ENCODE data around the gene SH3PXD2A. TPM values are rescaled to one million over a fixed set of nuclear protein-coding genes. Genes with fewer than 3 reads are reported as not detected.
"Not testable (repeated sequence)": the region's sequence is repeated elsewhere in the genome, so short reads cannot be mapped to it uniquely, and the experiment has no call there.

The SH3PXD2A gene
- total RNA-seq, 1 donor from 2014 or later: 56.2 TPM

DNA sequence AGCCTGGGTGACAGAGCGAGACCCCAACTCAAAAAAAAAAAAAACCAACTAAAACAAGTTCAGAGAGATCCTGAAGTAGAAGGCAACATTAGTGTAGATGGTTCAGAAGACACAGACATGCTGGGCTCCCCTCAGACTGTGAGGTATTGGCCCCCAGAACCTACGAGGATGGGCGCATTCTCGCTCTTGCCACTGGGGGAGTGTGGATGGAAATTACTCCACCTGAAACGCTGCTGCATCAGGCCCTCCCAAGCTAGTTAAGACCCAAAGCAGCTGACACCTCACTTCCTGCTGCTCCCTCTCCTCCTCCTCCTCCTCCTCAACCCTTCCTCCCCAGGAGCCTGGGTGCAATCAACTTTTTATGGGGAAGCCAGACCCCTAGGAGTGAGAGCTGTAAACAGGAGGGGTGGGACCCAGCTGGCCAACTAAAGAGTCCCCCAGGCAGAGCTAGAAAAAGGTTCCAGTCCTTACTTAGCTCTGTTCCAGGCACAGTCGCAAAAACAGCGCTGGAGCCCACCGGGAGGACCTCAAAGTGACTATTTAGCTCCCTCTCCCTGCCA, 7.4 kb downstream of the SH3PXD2A start:
- Histone ChIP-seq H3K4me3 (no peak overlapping the region), H3K27ac (no peak overlapping the region), H3K9me3 (no peaks in the 10 kb centered on the region), H3K36me3 (no peaks in the 10 kb centered on the region), H3K4me1 (peaks cover 88% of the 10 kb centered on the region), H3K27me3 (no peaks in the 10 kb centered on the region)
- intact Hi-C loops (cut with DNase I): no loop called here
- TF ChIP-seq, protein P1, sequence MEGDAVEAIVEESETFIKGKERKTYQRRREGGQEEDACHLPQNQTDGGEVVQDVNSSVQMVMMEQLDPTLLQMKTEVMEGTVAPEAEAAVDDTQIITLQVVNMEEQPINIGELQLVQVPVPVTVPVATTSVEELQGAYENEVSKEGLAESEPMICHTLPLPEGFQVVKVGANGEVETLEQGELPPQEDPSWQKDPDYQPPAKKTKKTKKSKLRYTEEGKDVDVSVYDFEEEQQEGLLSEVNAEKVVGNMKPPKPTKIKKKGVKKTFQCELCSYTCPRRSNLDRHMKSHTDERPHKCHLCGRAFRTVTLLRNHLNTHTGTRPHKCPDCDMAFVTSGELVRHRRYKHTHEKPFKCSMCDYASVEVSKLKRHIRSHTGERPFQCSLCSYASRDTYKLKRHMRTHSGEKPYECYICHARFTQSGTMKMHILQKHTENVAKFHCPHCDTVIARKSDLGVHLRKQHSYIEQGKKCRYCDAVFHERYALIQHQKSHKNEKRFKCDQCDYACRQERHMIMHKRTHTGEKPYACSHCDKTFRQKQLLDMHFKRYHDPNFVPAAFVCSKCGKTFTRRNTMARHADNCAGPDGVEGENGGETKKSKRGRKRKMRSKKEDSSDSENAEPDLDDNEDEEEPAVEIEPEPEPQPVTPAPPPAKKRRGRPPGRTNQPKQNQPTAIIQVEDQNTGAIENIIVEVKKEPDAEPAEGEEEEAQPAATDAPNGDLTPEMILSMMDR (IDR thresholded peaks at IDR 0.05): no peak
- no peak for TF ChIP-seq POLR2AphosphoS5 (IDR thresholded peaks at IDR 0.05; ENCODE audit: insufficient read depth in 1 of 2, low read depth in 1 of 2)
- TF ChIP-seq POLR2A (IDR thresholded peaks at IDR 0.05): no peak
- DNase-seq (ENCODE audit: extremely low spot score in 2 of 2): no peak

DNA sequence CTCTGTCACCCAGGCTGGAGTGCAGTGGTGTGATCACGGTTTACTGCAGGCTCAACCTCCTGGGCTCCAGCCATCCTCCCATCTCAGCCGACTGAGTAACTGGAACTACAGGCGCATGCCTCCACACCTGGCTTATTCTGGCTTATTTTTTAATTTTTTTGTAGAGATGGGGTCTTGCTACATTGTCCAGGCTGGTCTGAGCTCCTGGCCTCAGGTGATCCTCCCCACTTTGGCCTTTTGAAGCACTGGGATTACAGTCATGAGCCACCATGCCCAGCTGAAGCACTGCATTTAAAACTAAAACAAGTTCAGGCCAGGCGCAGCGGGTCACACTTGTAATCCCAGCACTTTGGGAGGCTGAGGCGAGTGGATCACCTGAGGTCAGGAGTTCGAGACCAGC, 8.0 kb downstream of the SH3PXD2A start:
- TF ChIP-seq, protein P1 (IDR thresholded peaks at IDR 0.05): no peak
- no peak for TF ChIP-seq POLR2AphosphoS5 (IDR thresholded peaks at IDR 0.05; ENCODE audit: insufficient read depth in 1 of 2, low read depth in 1 of 2)
- no peak for TF ChIP-seq POLR2A (IDR thresholded peaks at IDR 0.05)

DNA sequence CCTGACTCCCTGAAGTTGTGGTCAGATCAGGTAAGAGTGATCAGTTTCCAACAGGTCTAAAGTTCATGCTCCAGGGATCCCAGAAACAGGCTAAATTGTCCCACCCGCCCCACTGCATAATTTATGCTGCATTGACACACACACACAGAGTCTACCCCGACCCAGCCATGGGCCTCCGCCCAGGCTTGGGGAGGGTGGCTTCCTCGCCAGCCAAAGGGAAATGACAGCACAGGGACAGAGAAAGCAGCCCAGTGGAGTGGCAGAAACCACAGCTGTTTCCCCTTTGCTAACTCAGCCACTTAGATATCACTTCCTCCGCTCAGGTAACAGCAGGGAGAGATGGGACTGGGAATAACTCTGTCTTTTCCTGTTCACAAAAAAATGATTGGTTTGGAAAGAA, 9.4 kb downstream of the SH3PXD2A start:
- DNase-seq (ENCODE audit: extremely low spot score in 2 of 2): no peak
- no peak overlapping the region for H3K27ac ChIP-seq
- no peak overlapping the region for H3K4me3 ChIP-seq
- H3K36me3 ChIP-seq: no peaks in the 10 kb centered on the region
- TF ChIP-seq, protein P1 (IDR thresholded peaks at IDR 0.05): no peak
- TF ChIP-seq POLR2AphosphoS5 (IDR thresholded peaks at IDR 0.05; ENCODE audit: insufficient read depth in 1 of 2, low read depth in 1 of 2) (no peak), POLR2A (IDR thresholded peaks at IDR 0.05) (no peak)
- intact Hi-C loops (cut with DNase I): no loop called here
- no peaks in the 10 kb centered on the region for H3K9me3 ChIP-seq
- H3K4me1 ChIP-seq: peaks cover 76% of the 10 kb centered on the region
- H3K27me3 ChIP-seq: no peaks in the 10 kb centered on the region

More for the DNA sequence above, 8.0 kb downstream of the SH3PXD2A start:
- H3K27ac ChIP-seq: no peak overlapping the region
- no peaks in the 10 kb centered on the region for H3K36me3 ChIP-seq
- no peaks in the 10 kb centered on the region for H3K27me3 ChIP-seq
- H3K4me1 ChIP-seq: peaks cover 85% of the 10 kb centered on the region
- no peaks in the 10 kb centered on the region for H3K9me3 ChIP-seq
- intact Hi-C loops (cut with DNase I): no loop called here
- H3K4me3 ChIP-seq: no peak overlapping the region
- no peak for DNase-seq (ENCODE audit: extremely low spot score in 2 of 2)

DNA sequence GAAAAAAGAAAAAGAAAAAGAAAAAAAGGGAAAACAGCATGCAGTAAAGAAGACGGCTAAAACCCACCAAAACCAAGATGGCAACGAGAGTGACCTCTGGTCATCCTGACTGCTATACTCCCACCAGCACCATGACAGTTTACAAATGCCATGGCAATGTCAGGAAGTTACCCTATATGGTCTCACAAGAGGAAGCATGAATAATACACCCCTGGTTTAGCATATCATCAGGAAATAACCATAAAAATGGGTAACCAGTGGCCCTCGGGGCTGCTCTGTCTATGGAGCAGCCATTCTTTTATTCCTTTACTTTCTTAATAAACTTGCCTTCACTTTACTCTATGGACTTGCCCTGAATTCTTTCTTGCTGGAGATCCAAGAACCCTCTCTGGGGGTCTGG, 10.0 kb downstream of the SH3PXD2A start:
- H3K27me3 ChIP-seq; H3K9me3 ChIP-seq; intact Hi-C loops (cut with DNase I); H3K4me3 ChIP-seq; H3K36me3 ChIP-seq; DNase-seq (ENCODE audit: extremely low spot score in 2 of 2); H3K27ac ChIP-seq: not testable (repeated sequence)
- peaks cover 76% of the 10 kb centered on the region for H3K4me1 ChIP-seq

DNA sequence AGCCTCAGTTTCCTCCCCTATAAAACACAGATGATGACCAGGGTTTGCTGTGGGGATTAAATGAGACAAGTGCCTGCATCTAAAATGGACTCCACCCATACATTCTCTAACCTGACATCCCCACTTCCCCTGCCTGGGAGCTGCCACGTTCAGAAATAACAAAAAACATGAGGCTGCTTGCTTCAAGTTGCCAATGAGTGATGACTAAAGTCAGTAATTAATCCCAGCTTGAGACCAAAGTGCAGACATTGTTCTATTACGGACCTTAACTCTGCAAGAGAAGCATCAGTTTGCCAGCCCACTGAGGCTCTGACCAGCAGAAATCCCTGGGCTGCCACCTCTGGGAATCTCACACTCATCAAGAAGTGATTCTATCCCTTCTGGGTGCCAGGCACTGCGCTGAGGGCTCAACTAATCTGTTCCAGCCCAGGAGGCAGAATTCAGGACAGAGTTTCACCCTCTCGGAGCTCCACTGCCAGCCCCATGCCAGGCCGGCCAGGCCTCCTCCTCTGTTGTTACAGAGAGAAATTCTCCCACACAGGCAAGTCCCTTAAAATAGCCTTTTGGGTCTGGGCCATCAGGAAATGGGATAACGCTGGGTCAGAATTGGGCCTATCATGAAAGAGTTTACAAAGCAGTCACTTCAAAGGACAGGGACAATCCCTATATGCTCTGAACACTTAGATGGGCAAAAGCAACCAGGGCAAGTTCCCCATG, 11.4 kb downstream of the SH3PXD2A start:
- intact Hi-C loops (cut with DNase I): no loop called here
- peaks cover 76% of the 10 kb centered on the region for H3K4me1 ChIP-seq

More for the DNA sequence above, 11.4 kb downstream of the SH3PXD2A start:
- H3K4me3 ChIP-seq: no peak overlapping the region
- no peak for DNase-seq (ENCODE audit: extremely low spot score in 2 of 2)
- no peaks in the 10 kb centered on the region for H3K36me3 ChIP-seq
- H3K27ac ChIP-seq: peak overlapping the region; percentile 76
- TF ChIP-seq POLR2AphosphoS5 (IDR thresholded peaks at IDR 0.05; ENCODE audit: insufficient read depth in 1 of 2, low read depth in 1 of 2) (no peak), POLR2A (IDR thresholded peaks at IDR 0.05) (no peak)
- TF ChIP-seq, protein P1 (IDR thresholded peaks at IDR 0.05): no peak
- H3K9me3 ChIP-seq: no peaks in the 10 kb centered on the region
- H3K27me3 ChIP-seq: no peaks in the 10 kb centered on the region
